LNCaP clone FGC (cell line): ENCODE data around the gene HMMR.

Experiments used
- DNase-seq: peaks from one replicate; pipeline ENCODE4 v3.0.0-alpha.2; 2011; ENCODE audit warnings: low read depth
- H3K4me3 ChIP-seq: 2 replicates; pipeline ENCODE4 v1.5.1; 2011; ENCODE audit warnings: mild to moderate bottlenecking, low read depth, low read length, control low read depth
- CTCF ChIP-seq: IDR thresholded peaks from 2 replicates; pipeline ENCODE4 v1.5.1; 2012; ENCODE audit warnings: mild to moderate bottlenecking; ENCODE audit not compliant: control insufficient read depth, insufficient read depth; ENCODE audit errors: extremely low read depth

Gene HMMR

GRCh38 chr5:163478126-163478981 is 17.9 kb downstream of the HMMR start:
- no peak overlapping the region for H3K4me3 ChIP-seq
- no peak for TF ChIP-seq CTCF
- DNase-seq: no peak

GRCh38 chr5:163478982-163479271 is 18.5 kb downstream of the HMMR start:
- TF ChIP-seq CTCF: no peak
- no peak for DNase-seq
- no peak overlapping the region for H3K4me3 ChIP-seq

- no peak for DNase-seq
- H3K4me3 ChIP-seq: no peak overlapping the region
- 0 out of 2 replicates have a peak, but pooled peaks have one; percentile 10 for TF ChIP-seq CTCF
Observed at GRCh38 chr5:163489055-163489744, 28.8 kb downstream of the HMMR start.

- no peak for DNase-seq
- H3K4me3 ChIP-seq: no peak overlapping the region
- no peak for TF ChIP-seq CTCF
Observed at GRCh38 chr5:163489745-163490075, 29.3 kb downstream of the HMMR start.

- no peak for DNase-seq
- TF ChIP-seq CTCF: no peak
Observed at GRCh38 chr5:163496286-163496685, 35.9 kb downstream of the HMMR start.

GRCh38 chr5:163497315-163497714 is 36.9 kb downstream of the HMMR start:
- DNase-seq: no peak
- no peak overlapping the region for H3K4me3 ChIP-seq
- no peak for TF ChIP-seq CTCF

More at GRCh38 chr5:163496286-163496685, 35.9 kb downstream of the HMMR start:
- no peak overlapping the region for H3K4me3 ChIP-seq

GRCh38 chr5:163498886-163499285 is 38.5 kb downstream of the HMMR start:
- TF ChIP-seq CTCF: no peak
- no peak overlapping the region for H3K4me3 ChIP-seq
- DNase-seq: no peak
